Gastrocnemius medialis (tissue), 4 donors: ENCODE data around the gene ST6GALNAC3.

Experiments
- CTCF ChIP-seq, 5 experiments: fragments of 450-650 bp in 3 of 5; fragments of 200-600 bp in 2 of 5; sonication (generic) in 2 of 5; IDR thresholded peaks in 4 of 5; conservative IDR thresholded peaks in 1 of 5; 1 replicate in 4 of 5; 2 replicates in 1 of 5; pipeline ENCODE4 v1.5.1; 2016 to 2019; ENCODE audit warnings: antibody characterized with exemption in 5 of 5, mild to moderate bottlenecking in 3 of 5, moderate library complexity in 3 of 5
- POLR2A ChIP-seq, 2 donors: fragments of 450-650 bp; IDR thresholded peaks; one replicate each; pipeline ENCODE4 v1.6.1; 2017; ENCODE audit warnings: antibody characterized with exemption in 2 of 2, mild to moderate bottlenecking in 2 of 2, moderate library complexity in 2 of 2

GRCh38 chr1:76503736-76504135, 429.2 kb downstream of the ST6GALNAC3 start:
- TF ChIP-seq CTCF (IDR thresholded peaks at IDR 0.05 in 4 of 5, conservative IDR thresholded peaks at IDR 0.05 in 1 of 5) (no peak), POLR2A (IDR thresholded peaks at IDR 0.05) (no peak)
